GM18505 (cell line): ENCODE results near the gene QPCT.

Source experiments
- ATAC-seq: cut with Tn5 transposase; IDR thresholded peaks from one replicate; pipeline ENCODE4 v1.9.1; 2021; ENCODE audit not compliant: unreplicated experiment
- POLR2A ChIP-seq: IDR thresholded peaks from 4 replicates; pipeline ENCODE4 v1.6.1; 2011; ENCODE audit warnings: borderline replicate concordance; ENCODE audit not compliant: insufficient read depth, insufficient read length; ENCODE audit errors: extremely low read depth

Gene QPCT

DNA sequence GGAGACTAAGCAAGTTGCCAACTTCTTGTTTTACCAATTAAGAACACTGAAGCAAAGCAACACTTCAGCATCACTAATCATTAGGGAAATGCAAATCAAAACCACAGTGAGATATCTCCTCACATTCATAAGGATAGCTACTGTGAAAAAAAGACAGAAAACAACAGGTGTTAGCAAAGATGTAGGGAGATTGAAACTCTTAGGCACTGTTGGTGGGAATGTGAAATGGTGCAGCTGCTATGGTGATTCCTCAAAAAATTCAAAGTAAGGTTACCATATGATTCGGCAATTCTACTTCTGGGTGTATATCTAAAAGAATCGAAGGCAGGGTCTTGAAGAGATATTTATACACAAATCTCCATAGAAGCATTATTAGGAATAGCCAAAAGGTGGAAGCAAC lies 11.2 kb upstream of the QPCT start:
- TF ChIP-seq POLR2A = no peak
- no peak for ATAC-seq

DNA sequence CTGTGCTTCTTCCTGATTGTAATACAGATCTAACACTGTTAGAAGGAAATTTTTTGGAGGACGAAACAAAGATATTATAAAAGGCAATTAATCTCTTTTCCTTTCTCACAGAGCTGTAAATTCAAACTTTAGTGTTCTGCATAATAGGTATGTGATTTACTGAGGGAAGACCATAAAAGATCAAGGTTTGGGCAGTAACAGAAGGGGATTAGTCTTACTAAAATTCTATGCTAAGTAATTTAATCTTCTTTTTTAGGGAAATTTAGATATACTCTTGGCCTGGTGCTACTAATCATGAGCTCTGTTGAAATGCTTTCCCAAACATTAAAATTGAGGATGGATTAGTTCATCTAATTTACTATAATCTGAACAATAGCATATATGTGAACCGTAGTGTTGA lies 8.8 kb upstream of the QPCT start:
- no peak for TF ChIP-seq POLR2A
- no peak for ATAC-seq

DNA sequence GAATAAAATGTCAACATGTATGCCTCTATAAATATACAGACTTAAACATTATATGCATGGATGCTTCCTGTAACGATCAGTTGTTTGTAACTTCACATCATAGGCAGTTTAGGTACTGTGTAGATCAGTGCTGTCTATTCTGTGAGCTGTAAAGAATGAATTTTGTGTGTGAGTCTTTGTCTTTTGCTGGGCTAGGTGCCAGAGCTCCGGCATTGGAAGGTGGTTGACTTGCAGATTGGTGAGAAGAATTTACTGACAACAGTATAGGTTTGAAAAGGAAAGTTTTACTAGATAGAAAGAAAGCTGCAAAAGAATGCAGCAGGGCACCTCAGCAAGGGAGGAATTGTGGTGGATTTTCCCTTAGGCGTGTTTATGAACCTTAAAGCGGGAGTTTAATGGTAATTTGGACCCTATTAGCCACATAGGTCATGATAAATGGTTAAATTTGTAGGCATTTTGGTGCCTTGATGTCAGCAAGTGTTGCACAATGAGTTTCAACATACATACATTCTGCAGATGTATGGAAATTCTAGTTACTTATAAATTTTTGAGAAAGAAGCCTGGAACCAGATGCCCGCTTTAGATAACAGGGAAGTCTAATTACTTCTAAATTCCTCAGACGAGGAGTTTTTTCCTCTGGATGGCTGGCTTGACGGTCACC lies 6.7 kb upstream of the QPCT start:
- ATAC-seq = no peak
- TF ChIP-seq POLR2A = no peak

DNA sequence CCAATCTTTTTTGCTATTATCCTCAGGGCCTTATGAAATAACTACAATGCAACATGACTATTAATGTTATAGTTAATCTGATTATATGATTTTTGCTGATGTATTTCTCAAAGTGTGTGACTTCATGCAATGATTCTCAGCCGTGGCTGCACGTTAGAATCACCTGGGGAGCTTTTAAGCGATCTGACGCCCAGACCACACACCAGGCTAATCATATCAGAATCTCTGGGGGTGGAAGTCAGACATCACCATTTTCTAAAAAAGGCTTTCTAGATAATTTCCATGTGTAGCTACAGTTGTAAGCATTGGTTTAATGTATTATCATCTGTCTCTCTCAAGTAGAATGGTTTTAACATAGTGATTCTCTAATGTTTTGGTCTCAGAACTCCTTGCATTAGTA lies 5.5 kb upstream of the QPCT start:
- no peak for ATAC-seq
- TF ChIP-seq POLR2A = no peak

DNA sequence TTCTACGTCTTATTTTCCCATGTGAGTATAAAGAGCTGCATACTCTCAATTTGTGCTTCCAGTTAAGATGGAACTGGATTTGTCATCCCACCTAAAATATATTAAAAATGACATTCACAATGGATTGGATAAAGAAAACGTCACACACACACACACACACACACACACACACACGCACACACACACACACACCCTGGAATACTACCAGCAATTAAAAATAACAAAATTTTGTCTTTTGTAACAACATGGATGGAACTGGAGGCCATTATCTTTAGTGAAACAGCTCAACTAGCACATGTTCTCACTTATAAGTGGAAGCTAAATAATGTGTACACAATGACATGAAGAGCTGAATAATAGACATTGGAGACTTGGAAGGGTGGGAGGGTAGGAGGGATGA lies 3.8 kb upstream of the QPCT start:
- no peak for TF ChIP-seq POLR2A
- no peak for ATAC-seq

DNA sequence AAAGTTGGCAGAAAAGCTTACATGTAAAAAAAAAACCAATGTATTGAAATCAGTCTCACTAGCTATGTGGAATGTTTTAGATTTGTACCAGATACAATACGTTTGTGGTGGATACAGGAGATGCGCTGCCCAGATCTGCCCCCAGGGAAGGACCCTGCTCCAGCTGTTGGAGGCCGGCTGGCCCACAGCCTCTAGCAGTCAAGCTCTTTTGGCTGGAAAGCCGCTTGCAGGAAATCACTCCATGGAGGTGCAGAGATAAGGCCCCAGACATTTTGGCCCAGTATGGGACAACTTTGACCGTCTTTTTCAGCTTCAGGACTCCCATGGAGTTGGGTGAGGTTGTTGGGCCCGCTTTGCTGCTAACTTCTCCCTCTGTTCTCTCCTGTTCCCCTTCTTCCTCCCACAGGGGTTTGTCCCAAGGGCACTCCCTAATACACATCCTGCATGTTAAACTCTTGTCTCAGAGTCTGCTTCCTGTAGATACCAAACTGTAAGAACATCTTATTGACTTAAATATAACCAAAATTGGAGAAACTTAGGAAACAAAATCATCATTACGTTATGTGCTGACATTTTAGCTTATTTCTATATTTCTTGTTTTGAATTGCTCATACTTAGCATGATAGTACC lies 1.7 kb upstream of the QPCT start:
- no peak for ATAC-seq
- no peak for TF ChIP-seq POLR2A

DNA sequence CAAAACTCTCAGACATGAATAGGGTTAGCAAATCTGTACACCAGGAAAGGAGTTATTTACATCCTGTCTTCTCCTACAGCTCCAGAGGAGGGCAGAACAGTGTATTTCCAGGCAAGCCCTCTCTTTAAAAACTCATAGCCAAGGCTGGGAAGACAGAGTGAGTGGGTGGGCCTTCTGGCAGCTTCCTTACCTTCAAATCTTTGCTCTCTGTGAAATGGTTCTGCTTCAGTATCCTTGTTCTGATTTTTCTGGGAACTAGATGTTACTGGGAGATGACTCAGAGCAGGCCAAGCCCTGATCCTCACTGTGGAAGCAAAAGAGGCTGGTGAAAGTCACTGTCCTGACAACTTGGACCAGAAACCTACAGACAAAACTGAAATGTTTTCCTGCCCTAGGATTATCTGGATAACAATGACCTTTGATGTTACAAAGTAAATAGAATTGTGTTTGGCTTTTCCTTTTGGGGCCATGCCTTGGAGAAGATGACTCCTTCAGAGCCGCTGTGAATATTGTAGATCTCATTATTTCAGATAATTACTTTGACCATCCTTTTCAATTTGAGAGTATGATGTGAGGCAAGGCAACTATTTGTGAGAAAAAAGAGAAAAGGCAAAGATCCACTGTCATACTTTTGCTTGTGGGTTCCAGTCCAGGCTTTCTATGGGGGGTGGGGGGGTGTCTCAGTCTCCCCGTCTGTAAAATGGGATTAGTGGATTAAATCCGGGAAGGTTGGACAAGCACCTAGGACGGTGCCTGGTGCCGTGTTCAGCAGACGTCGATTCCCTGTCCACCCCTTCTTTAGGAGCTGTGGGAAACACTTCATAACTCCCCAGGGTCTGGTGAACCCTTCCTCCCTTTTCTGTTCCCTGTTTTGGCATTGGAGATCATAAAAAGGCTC lies 644 bp upstream of the QPCT start:
- ATAC-seq = no peak
- no peak for TF ChIP-seq POLR2A

DNA sequence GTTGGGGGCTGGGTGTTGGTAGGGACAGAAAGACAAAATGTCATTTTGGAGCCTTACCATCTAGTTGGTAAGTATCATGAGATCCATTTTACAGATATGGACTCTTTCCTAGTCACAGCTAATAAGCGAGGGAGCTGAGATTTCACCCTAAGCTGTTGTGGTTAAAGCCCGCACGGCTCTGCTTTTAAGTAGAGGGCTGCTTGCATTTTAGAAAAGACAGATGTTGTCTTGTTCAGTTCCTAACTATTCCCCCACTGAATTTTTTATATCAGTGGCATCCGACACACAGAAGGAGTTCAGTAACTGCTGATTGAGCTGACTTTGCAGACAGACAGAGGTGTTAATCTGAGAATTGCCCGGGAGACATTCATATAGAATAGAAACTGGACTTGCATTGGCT lies 3.7 kb downstream of the QPCT start:
- TF ChIP-seq POLR2A = no peak

DNA sequence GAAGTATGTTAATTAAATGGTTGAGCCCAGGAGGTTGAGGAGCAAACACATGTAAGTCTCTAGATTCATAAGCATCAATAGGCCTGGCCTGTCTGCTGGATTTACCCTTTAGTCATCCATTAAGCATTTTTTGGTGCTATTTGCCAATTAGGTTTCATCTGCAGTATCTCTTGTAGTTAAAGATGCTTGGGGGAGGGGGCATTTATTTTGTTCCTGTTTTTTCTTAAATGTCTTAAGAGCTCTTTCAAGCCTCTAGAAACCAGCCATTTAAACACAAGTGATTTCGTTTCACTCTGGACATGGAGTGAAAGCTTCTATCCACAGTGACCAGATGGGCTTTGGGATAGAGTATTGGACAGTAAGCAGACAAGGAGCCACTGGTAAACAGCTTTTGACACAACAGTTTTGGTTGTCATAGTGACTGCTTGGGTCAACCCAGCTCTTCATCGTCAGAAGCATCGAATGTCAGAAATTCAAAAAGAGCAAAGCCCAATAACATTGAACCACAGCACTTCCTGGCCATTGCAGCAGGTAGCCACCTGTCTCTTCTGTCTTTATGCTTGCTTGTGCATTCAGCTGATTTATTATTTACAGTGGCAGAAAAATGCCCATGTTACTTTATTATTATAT lies 4.9 kb downstream of the QPCT start:
- no peak for ATAC-seq
- TF ChIP-seq POLR2A = no peak

More for the DNA sequence above, 3.7 kb downstream of the QPCT start:
- ATAC-seq = no peak

DNA sequence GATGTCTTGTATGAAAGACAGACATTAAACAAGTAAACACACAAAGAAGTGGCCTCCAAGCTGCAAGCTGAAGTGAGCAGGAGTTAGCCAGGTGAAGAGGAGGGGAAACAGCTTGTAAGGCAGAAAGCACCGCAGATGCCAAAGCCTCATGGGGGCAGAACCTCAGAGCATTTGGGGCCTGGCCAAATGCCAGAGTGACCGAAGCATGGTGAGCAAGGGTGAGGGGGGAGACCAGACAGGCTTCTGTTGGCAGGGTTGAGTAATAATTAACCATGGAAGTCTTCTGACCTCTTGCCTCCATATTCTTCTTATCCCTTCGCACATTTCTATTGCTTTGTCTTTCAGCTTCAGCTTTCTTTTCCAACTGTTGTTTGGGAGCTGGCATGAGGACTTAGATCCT lies 5.6 kb downstream of the QPCT start:
- no peak for TF ChIP-seq POLR2A
- peak; percentile 68 for ATAC-seq

DNA sequence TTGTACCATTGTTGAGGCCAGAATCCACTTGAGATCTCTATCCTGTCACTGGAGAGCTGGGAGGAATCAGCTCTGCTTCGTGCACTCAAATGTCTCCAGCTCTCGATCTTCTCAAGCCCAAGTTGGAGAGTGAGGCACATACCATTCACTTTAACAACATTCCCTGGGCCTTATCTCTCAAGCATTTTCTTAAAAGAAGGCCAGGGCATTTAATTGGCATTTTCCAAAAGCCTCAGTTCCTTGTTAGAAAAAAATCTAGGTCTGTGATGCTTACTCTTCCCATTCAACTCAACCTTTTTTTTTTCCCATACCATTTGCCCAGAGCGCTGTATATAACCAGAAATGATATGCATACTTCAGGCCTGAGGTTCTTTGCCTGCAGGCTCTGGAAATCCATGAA lies 10.1 kb downstream of the QPCT start:
- TF ChIP-seq POLR2A = no peak
- no peak for ATAC-seq

DNA sequence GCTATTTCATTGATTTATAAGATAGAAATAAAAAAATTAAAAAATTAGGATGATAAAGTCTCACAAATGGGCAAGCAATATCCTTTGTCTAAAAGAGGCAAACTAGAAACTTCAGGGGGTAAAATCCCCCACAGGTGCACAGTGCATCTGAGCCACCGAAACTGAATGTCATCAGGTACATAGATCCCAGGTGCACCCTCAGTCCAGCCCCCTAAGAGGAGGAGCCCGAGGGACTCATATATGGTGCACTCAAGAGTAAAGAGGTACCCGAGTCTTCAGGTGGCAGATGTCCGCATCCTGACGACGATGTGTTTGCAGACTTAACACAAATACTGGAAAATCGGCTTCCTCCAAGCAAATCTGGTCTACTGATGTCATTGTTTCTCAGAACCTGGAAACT lies 11.3 kb downstream of the QPCT start:
- no peak for ATAC-seq

DNA sequence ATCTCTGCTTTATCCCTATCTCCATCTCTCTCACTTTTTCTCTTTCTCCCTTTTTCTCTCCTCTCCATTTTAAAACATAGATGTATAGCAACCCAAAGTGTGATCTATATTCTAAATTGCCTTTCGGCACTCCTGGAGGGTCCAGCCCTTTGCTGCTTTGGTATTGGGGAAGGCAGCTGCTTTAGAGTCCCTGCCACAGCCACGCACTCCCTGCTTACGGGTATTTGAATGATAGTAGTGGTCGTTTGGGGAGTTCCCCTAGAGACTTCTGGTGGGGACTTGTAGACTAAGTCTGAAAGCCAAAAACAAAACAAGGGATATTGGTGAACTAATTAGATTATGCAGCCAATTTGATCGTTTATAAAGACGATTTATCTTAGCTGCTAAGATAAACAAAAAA lies 11.9 kb downstream of the QPCT start:
- TF ChIP-seq POLR2A = no peak
- ATAC-seq = no peak

More for the DNA sequence above, 11.3 kb downstream of the QPCT start:
- TF ChIP-seq POLR2A = no peak
